CD4-positive, alpha-beta T cell treated with Interleukin-2 at 100 ng/mL for 4 hours (primary cell): ENCODE data around the gene CHAT.

Experiments
- DNase-seq: peaks from one replicate; pipeline ENCODE4 v3.0.0-alpha.2; 2020; ENCODE audit warnings: low spot score

Gene CHAT

DNA sequence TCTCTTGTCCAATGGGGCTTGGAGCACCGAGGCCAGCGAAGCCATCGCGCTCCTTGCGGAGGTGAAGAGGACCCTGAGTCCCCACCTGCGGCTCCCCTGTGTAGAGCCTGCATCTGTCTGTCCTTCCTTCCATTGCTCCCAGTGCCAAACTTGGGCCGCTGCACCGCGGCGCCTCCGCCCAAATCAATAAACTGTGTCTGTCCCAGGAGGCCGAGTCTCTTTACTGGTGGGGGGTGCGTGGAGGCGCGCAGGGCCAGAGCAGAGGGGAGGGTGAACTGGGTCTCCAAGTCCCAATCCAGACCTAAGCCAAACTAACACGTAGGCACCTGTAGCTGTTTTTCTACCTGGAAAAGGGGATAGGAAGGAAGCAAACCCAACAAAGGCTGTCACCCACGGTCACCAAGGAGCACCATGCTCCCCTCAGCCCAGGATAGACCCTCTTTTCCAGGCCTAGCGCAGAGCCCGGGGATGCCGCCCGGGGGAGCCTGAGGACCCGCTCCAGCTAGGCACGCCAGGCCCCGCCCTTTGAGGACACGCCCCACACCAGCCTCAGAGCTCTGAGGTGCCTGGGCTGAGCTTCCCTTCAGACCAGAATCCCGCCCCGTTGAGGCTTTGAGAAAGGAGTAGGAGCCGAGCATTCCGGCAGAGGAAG, 1.2 kb upstream of the CHAT start:
- no peak for DNase-seq

DNA sequence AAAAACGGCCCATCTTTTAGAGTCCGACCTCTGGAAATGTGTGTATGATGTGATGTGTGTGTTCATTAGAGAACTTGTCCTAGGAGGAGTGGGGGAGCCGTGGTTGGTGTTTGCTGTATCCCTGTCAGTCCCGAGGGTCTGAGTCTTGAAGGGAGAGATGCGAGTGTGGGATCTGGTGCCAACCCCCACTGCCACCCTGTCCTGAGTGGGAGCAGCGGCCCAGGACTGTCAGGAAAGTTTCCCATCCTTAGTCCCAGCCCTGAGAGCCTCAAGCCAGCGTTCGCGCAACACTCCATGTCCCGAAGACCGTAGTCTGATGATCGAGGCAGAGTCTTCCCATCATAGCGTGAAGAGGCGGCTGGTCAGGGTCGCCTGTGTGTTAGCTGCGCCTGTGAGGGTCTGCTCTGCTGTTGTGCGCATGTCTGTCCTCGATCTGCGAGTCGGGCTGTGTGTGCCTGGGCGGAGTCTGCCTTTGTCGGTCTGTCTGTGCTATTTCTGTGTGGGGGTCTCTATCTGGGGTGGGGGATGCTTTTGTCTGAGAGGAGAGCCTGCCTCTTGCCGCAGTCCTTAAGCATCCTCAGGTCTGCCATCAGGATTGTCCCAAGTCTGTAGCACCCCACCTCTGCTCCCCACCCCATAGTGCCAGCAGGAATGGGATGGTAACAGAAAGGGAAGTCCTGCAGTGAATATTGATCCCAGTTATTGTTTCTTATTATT, 514 bp upstream of the CHAT start:
- no peak for DNase-seq

DNA sequence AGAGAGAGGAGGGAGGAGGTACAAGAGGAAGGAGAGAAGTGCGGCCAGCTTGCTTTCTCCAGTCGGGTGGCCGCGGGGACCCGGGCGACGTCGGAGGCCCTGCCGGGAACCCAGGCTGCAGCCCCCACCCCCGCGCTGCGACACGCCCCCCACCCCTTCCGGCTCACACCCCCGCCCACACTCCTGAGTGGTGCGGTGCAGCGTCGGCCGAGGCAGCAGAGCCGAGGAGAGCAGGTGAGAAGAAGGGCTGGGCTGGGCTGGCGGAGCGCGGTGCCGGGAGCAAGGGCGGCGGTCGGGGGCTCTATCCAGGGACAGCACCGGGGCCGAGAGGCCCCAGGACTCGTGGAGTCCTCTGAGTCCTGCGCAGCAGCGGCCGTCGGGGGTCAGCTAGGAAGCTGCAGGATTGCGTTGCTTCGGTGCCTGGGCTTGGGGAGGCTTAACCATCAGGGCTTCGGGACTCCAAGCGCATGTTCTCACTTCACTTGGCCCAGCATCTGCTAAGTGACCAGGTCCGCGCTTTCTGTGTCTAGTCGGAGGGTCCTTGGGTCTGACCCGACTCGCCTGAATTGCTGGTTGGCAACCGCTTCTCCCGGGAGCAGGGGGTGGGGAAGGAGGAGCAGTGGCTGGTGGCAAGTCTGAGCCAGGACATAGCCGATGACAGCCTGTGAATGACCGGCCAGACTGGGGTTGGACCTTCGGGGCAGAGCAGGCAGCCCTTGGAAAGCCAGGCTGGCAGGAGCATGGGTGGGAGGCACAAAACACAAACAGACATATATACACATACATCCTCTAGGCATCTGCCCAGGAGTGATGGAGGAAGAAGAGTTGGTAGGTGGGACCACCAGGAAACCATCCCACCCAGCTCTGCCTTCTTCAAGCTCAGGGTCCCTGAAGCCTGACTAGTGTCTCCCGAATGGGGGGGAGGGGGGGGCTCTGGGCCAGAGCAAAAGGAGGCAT, 683 bp downstream of the CHAT start:
- DNase-seq: no peak

DNA sequence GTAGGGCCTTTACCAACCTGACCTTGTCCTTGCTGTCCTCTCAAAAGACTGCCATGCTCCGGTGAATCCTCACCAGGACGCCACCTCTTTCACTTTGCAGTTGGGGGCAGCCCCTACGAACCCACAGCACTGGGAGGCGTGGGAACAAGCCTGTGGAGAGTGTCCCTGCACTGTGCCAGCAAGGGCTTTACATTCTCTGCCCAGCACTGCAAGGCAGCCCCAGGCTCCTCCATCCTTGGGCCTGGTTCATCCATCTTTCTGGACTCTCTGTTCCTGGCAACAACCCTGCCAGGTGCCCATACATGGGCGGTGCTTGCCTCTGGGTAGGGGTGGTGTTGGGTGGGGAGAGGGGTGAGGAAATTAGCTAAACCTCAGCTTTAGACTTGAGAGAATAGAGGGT, 1.4 kb downstream of the CHAT start:
- DNase-seq: no peak

DNA sequence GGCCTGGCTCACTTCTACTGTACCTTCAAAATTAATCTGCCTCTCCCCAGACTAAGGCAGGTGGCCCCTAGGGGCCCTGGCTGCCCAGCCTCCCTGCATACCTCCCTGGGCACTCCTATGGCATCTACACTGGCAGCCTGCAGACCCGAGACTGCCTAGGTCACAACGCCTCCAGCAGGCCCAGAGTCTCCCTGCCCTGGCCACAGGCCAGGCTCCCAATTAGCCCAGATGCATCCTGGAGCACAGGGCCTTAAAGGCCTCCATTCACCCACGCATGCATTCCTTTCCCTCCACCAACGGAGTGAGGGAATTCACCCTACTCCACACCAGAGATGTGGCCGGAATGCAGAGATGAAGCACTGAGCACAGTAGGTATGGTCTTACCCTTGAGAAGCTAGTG, 1.9 kb downstream of the CHAT start:
- DNase-seq: no peak

DNA sequence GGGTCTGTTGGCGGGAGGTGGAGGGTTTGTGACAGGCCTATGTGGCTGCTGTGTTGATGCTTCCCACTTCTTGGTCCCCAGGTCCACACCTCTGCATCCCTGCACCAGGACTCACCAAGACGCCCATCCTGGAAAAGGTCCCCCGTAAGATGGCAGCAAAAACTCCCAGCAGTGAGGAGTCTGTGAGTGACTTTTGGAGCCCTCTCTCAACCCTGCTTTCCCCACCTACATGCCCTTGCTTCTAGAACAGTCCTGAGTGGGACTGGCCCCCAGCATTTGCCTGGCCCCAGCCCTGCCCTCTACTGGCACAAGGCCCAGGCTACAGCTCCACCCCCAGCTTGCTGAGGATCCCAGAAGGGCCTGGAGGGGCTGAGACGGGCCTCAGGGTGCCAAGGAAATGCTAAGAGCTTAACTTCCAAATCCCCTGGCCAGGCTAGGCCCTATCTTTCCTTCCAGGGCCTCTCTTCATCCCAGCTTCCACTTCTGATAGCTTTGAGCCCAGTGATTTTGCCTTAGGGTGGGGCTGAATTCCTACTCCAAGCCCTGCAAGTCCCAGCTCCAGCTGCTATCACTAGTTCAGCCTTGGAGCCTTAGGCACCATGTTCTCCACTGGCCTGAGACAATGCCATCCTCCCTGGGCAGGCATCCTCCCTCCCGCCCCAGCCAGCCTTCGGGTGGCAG, 2.7 kb downstream of the CHAT start:
- no peak for DNase-seq

DNA sequence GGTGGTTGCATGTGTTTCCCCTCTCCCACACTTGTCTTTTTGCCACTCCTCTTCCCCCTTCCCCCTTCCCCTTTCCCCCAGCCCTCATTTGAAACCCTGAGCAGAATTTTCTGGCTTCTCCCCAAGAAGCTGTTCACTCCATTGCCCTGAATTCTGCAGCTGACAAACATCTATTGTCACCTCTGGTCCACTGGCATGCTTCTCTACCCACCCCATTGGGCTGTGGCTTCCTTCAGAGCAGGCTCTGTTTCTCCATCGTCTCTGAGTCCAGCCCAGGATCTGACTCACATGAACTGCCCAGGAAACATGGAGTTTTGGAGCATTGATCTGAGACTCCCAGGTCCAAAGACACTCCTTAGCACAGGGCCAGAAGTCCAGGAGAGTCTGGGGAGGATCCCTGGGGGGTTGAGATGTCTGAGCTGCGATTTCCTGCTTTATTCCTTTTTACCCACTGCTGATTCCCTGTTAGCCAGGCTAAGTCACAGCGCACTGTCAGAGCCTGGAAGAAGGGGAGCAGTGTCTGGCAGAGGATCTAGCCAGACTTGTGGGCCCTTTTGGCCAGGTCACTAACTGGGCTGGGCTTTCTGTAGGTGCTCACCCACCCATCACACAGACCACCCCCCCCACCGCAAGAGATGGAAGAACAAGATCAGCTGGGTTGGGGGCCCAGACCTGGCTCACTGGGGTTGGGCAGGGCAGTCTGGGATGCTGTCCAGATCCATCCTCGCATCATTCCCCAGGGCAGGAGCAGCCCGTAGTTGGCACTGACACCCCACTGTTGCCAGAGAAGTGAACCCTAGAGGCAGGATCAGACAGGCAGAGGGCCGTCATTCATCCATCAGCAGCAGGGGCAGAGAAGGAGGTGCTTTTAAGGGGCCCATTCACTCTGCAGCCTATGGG, 3.5 kb downstream of the CHAT start:
- no peak for DNase-seq

DNA sequence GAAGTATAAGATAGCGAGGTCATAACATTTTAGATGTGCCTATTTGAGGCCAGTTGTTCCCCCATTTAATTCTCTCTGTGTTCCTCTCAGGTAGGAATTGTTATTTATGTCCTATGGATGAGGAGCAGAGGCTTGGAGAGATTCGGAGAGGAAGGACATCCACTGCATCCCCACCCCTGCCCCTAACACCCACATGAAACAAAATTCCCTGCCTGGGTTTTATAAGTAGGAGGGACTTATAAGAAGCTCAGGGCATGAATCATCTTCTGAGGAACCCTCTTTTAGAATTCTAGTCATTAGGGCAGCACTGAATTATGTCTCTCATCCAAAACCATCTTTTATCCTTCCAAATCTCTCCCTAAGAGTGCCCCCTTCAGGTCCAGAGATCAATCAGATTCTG, 5.0 kb downstream of the CHAT start:
- no peak for DNase-seq

DNA sequence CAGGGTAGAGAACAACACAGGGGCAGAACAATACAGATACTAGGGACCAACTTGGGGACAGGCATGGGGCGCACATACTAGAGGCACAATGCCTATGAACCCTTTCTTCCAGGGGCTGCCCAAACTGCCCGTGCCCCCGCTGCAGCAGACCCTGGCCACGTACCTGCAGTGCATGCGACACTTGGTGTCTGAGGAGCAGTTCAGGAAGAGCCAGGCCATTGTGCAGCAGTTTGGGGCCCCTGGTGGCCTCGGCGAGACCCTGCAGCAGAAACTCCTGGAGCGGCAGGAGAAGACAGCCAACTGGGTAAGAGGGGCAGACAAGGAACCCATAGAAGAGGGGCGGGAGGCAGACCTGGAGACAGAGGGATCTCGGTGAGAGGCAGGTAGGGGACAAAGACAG, 5.8 kb downstream of the CHAT start:
- no peak for DNase-seq

DNA sequence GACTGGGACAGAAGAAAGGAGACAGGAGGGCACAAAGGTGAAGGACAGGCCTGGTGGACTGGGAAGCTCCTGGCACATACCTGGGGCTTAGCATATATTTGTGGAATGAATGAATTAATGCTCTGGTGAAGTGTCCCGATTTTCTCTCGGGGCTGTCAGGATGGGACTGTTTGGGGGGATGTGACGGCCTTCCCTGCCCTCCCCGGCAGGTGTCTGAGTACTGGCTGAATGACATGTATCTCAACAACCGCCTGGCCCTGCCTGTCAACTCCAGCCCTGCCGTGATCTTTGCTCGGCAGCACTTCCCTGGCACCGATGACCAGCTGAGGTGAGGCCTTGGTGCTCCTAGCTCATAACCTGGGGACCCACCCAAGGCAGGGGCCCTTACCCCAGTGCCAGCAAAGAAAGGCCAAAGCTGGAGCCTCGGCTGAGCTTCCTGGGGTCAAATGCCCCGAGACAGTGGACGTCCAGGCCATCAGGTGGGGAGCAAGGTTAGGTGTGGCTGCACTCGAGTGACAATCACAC, 6.5 kb downstream of the CHAT start:
- no peak for DNase-seq

DNA sequence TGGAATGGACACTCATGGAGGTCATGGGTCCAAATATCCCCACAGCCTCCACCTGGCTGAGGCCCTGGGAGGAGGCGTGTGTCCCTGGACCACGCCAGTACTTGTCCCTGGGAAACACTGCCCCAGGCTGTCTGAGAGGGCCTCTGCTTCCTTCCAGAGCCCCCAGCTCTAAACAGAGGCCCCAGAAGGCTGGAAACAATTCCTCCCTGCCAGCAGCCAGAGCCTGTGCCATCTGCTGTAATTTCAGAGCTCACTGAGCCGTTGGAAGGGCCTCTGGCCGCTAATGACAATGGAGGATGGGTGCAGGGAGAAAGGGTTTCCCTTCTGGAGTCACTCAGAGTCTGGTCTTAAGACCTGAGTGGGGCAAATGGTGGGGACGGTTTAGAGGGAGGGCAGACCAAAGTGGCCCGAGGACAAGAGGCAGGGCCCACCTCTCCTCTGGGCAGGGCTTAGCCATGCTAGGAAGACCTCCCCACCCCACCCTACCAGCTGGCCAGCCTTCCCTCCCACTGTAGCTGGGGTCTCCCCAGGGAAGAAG, 7.1 kb downstream of the CHAT start:
- no peak for DNase-seq

DNA sequence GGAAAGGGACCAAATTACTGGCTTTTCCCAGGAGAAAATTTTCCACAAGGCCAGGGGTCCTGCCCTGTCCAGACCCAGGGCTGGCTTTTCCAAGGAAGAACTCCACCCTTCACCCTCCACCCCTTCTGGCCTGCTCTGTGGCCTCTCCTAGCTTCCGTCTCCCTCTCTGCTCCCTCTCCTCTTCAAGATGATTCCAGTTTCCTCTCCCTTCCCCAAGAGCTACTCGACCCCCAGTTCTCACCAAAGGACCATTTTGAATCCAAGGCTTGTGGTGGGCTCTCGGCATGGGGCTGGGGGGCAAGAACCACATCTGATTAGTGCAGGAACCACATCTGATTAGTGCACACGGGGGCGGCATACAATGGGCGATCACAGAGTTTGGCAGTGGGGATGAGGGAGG, 7.7 kb downstream of the CHAT start:
- DNase-seq: no peak

DNA sequence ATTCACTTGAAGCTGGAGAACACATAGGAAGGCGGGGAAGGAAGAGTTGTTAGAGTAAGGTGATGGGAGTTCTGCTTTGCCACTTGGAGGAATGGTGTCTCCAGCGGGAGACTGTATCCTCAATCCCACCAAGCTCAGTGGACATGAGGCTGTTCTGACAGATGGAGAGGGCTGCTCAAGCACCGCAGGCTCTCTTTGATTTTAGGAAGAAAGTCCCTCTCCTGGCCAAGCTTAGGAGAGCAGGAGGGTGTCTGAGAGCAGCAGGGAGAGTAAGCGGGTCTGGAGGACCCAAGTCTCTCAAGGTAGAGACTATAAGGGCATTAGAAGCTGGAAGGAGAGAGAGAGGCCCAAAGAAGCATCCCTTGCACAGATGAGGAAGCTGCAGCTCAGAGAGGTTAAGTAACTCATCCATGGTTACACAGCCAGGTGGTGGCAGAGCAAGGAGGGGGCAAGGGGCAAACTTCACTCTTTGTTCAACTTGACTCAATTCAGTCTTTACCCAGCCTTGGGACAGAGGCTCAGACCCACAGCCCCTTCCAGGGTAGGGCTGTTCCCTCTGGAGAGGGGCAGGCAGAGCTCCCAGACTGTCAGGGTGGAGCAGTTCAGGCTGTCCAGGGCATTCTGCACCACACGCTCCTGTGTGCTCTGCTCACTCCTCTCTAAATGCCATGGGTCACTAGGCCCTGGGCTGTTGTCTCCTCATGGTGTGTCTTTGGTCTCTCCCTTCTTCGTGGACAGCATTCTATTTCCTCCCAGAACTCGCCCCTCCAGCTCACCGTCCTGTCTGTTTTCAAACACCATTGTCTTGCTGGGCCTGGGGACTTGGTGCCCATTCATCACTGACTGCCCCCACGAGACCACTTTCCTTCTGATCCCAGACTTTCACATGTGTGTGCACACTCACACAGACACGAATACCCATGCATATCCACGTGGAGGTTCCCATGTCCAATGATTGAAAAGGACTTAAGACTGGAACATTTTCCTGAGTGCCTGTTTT, 8.9 kb downstream of the CHAT start:
- no peak for DNase-seq

DNA sequence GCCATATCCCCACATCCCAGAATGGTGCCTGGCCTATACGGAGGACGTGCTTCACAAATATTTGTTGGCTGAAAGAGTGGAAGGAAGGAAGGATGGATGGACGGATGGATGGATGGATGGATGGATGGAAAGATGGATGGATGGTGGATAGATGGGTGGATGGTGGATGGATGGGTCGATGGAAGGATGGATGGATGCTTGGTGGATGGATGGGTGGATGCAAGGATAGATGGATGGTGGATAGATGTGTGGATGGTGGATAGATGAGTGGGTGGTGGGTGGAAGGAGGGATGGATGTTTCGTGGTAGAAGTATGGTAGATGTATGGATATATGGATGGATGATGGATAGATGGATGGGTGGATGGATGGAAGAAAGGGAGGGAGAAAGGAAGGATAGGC, 10.8 kb downstream of the CHAT start:
- DNase-seq: no peak

DNA sequence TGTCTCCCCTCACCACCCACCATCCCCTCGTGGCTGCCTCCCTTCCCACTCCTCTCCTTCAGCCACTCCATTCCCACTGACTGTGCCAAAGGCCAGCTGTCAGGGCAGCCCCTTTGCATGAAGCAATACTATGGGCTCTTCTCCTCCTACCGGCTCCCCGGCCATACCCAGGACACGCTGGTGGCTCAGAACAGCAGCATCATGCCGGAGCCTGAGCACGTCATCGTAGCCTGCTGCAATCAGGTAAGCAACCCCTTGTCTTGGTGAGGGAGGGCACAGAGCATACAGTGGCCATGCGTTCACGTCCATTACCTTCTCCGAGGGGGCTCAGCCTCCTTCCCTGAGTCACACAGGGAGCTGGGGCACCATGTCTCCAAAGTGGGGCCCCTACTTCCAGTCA, 11.6 kb downstream of the CHAT start:
- DNase-seq: no peak

DNA sequence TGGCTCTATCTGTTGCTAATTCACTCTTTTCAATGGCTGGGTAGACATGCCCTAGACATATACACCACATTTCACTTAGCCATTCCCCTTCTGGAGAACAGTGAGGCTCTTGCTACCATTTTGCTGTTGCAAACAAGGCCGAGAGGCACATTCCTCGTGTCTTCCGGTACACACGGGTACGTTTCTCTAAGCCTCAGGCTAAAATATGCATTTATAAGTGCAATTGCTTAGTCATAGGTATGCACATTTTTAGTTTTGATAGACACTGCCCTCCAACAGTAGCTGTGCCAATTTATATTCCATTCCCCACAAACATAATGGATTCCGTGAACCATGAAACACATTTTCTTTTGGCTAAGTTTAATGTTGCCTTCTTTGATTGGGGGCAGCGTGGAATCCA, 13.2 kb downstream of the CHAT start:
- DNase-seq: no peak

DNA sequence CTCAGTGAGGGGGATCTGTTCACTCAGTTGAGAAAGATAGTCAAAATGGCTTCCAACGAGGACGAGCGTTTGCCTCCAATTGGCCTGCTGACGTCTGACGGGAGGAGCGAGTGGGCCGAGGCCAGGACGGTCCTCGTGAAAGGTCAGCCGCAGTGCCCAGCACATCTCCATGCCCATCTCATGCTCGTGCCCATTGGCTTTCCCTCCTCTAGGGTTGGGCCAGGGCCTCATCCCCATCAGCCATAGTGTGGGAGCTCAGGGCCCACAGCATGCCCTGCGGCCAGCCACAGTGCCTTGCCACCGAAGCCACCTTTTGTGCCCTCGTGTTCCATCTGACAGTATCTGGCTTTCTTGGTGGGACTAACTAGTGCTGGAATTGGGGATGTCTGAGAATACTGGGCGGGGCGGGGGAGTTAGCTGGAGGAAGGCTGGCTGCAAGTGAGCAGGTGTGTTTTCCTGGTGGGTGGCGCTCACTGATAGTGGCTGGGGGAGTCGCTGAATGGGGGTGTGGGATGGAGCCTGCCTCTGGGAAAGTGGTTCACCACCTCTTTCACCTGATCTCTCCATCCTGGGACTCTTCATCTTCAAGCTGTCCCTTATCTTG, 13.9 kb downstream of the CHAT start:
- DNase-seq: no peak

DNA sequence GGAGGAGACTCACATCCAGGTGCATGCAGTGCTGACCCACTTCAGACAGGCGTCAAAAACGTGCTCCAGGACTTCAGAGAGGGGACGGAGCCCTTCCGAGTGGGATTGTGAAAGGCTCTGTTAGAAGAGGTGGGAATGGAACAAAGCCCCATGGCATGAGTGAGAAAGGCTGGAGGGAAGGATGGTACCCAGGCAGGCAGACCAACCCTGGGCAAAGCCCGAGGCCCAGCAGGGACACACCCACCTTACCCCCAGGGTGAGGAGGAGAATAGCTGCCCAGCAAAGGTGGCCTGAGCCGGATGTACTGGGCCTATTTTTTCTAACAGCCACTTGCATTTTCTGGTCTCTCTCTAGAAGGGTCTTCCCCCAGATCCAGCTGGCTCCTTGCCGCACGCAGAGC, 14.8 kb downstream of the CHAT start:
- DNase-seq: no peak

DNA sequence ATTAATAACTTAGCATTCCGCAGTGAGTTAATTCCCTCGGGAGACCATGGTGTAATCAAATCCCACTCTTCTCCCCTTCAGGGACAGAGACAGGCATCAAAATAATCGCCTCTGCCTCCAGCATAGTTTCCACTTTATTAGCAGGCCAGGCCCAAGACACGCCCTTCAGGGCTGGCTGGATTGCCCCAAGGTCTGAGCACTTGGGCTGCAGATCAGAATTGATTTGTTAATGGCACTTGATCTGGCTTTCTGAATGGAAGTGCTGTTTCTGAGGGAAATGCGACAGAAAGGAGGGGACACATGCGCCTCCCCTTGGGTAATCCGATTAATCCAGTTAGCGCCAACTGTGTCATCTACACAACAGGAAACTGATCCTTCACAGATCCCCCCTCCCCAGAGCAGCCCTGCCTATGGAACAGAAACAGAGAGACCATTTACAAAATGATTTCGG, 15.6 kb downstream of the CHAT start:
- DNase-seq: no peak
